H1 (cell line): ENCODE data around the gene ARHGEF40. TPM values are rescaled to one million over a fixed set of nuclear protein-coding genes. Genes with fewer than 3 reads are reported as not detected.

Experiments used
- CTCF ChIA-PET: fragments of 300-600 bp; sonication (Branson Sonifier 250); formaldehyde crosslinking; loops from one replicate; lab custom pipeline; 2021; ENCODE audit not compliant: partially characterized antibody; lab: Charles Lee
- POLR2A ChIA-PET: fragments of 300-600 bp; sonication (Branson Sonifier 250); formaldehyde crosslinking; loops from one replicate; lab custom pipeline; 2021; ENCODE audit warnings: inconsistent platforms; ENCODE audit not compliant: partially characterized antibody; lab: Charles Lee
- DNase-seq, 2 experiments: peaks; one replicate each; pipeline versions ENCODE4 v3.0.0 to v3.0.0-alpha.2; 2010 to 2022; ENCODE audit warnings: low spot score in 2 of 2, low read depth in 1 of 2, mixed read lengths in 1 of 2
- FAIRE-seq: peaks from 2 replicates; lab custom pipeline; 2011; peaks lifted over from hg19 to GRCh38; lab: Jason Lieb, UNC
- H2AFZ ChIP-seq: 2 replicates; pipeline ENCODE4 v1.8.1; 2012; ENCODE audit warnings: low read length, inconsistent platforms
- H2AK5ac ChIP-seq: 2 replicates; pipeline ENCODE4 v1.6.1; 2013; ENCODE audit warnings: low read depth, low read length
- H2BK120ac ChIP-seq: replicated peaks from 2 replicates; pipeline ENCODE3; 2013; ENCODE audit warnings: low read depth, low read length, inconsistent platforms
- H2BK12ac ChIP-seq: 2 replicates; pipeline ENCODE4 v1.6.1; 2013; ENCODE audit warnings: low read depth, low read length
- H2BK15ac ChIP-seq: 2 replicates; pipeline ENCODE4 v1.6.1; 2013; ENCODE audit warnings: low read length
- H2BK20ac ChIP-seq: 2 replicates; pipeline ENCODE4 v1.6.1; 2013; ENCODE audit warnings: low read length
- H2BK5ac ChIP-seq: 2 replicates; pipeline ENCODE4 v1.6.1; 2013; ENCODE audit warnings: low read depth, low read length
- H3K14ac ChIP-seq: 2 replicates; pipeline ENCODE4 v1.6.1; 2013; ENCODE audit warnings: inconsistent platforms; ENCODE audit not compliant: insufficient read length
- H3K18ac ChIP-seq: 2 replicates; pipeline ENCODE4 v1.6.1; 2013; ENCODE audit warnings: low read length; ENCODE audit errors: extremely low read depth
- H3K23ac ChIP-seq: 2 replicates; pipeline ENCODE4 v1.6.1; 2013; ENCODE audit warnings: inconsistent platforms; ENCODE audit not compliant: insufficient read length
- H3K23me2 ChIP-seq: 2 replicates; pipeline ENCODE4 v1.6.1; 2013; ENCODE audit warnings: low read depth, low read length
- H3K27ac ChIP-seq: 2 replicates; pipeline ENCODE4 v1.6.1; 2011; ENCODE audit warnings: low read depth, low read length, inconsistent platforms
- H3K27me3 ChIP-seq, 4 experiments: replicated peaks in 1 of 4; 1 replicate in 1 of 4; 2 replicates in 3 of 4; pipeline versions ENCODE4 v1.6.1 to v1.8.1; 2011 to 2013; ENCODE audit warnings: low read length in 3 of 4, mild to moderate bottlenecking in 3 of 4, inconsistent platforms in 2 of 4, mixed read lengths in 2 of 4, moderate library complexity in 1 of 4; ENCODE audit not compliant: control insufficient read depth in 3 of 4, insufficient read depth in 3 of 4; ENCODE audit errors: extremely low read depth in 1 of 4
- H3K36me3 ChIP-seq, 4 experiments: 2 replicates each; pipeline versions ENCODE4 v1.6.1 to v1.8.1; 2011 to 2013; ENCODE audit warnings: mild to moderate bottlenecking in 4 of 4, low read length in 3 of 4, moderate library complexity in 2 of 4, control low read depth in 1 of 4, inconsistent platforms in 1 of 4; ENCODE audit not compliant: insufficient read depth in 4 of 4, control insufficient read depth in 2 of 4
- H3K4ac ChIP-seq: replicated peaks from 2 replicates; pipeline ENCODE3; 2013; ENCODE audit warnings: low read length, low read depth, mixed read lengths, inconsistent platforms; ENCODE audit not compliant: insufficient read length
- H3K4me1 ChIP-seq, 4 experiments: replicated peaks in 1 of 4; 1 replicate in 1 of 4; 2 replicates in 3 of 4; pipeline versions ENCODE4 v1.6.1 to v1.8.1; 2011 to 2013; ENCODE audit warnings: low read length in 3 of 4, inconsistent platforms in 2 of 4, mixed read lengths in 1 of 4; ENCODE audit not compliant: insufficient read depth in 4 of 4, control insufficient read depth in 3 of 4
- H3K4me2 ChIP-seq, 2 experiments: 2 replicates each; pipeline versions ENCODE4 v1.6.1 to v1.8.1; 2011 to 2013; ENCODE audit warnings: low read depth in 2 of 2, low read length in 2 of 2, control low read depth in 1 of 2, inconsistent platforms in 1 of 2, mild to moderate bottlenecking in 1 of 2; ENCODE audit not compliant: insufficient read depth in 1 of 2
- H3K4me3 ChIP-seq, 4 experiments: fragments of 200-600, 300-600 bp in 1 of 4; sonication (generic), shearing (Covaris generic), sonication (Bioruptor Twin) in 1 of 4; 2 replicates each; pipeline versions ENCODE4 v1.5.1 to v1.8.1; 2011 to 2016; ENCODE audit warnings: low read length in 4 of 4, low read depth in 3 of 4, control low read depth in 2 of 4, inconsistent platforms in 2 of 4, mild to moderate bottlenecking in 2 of 4, mixed read lengths in 1 of 4, moderate library complexity in 1 of 4; ENCODE audit not compliant: insufficient read depth in 2 of 4; ENCODE audit errors: extremely low read depth in 1 of 4
- H3K56ac ChIP-seq: replicated peaks from 2 replicates; pipeline ENCODE3; 2013; ENCODE audit warnings: low read depth, mild to moderate bottlenecking, mixed read lengths, low read length, inconsistent platforms; ENCODE audit not compliant: insufficient read length
- H3K79me1 ChIP-seq: 2 replicates; pipeline ENCODE4 v1.6.1; 2013; ENCODE audit warnings: low read depth, low read length, control low read depth
- H3K79me2 ChIP-seq, 2 experiments: 2 replicates each; pipeline versions ENCODE4 v1.6.1 to v1.8.1; 2012 to 2013; ENCODE audit warnings: low read length in 2 of 2, mild to moderate bottlenecking in 2 of 2, inconsistent platforms in 1 of 2; ENCODE audit not compliant: insufficient read depth in 2 of 2, control insufficient read depth in 1 of 2
- H3K9ac ChIP-seq, 4 experiments: replicated peaks in 1 of 4; 1 replicate in 1 of 4; 2 replicates in 3 of 4; pipeline versions ENCODE4 v1.6.1 to v1.8.1; 2011 to 2013; ENCODE audit warnings: low read depth in 3 of 4, low read length in 3 of 4, control low read depth in 2 of 4, mild to moderate bottlenecking in 2 of 4, moderate library complexity in 2 of 4, inconsistent platforms in 1 of 4; ENCODE audit errors: extremely low read depth in 1 of 4
- H3K9me3 ChIP-seq, 2 experiments: 2 replicates each; pipeline versions ENCODE4 v1.6.1 to v1.8.1; 2012 to 2013; ENCODE audit warnings: mild to moderate bottlenecking in 2 of 2, moderate library complexity in 2 of 2, control low read depth in 1 of 2, inconsistent platforms in 1 of 2, low read depth in 1 of 2, low read length in 1 of 2, mixed read lengths in 1 of 2; ENCODE audit not compliant: insufficient read depth in 2 of 2
- H4K20me1 ChIP-seq, 2 experiments: replicated peaks in 1 of 2; 2 replicates each; pipeline versions ENCODE3 to v1.8.1; 2011 to 2013; ENCODE audit warnings: inconsistent platforms in 2 of 2, low read length in 2 of 2, mild to moderate bottlenecking in 1 of 2; ENCODE audit not compliant: insufficient read depth in 2 of 2, control insufficient read depth in 1 of 2
- H4K5ac ChIP-seq: 2 replicates; pipeline ENCODE4 v1.6.1; 2013; ENCODE audit warnings: low read length, low read depth, mixed read lengths, inconsistent platforms; ENCODE audit not compliant: insufficient read length
- H4K8ac ChIP-seq: 2 replicates; pipeline ENCODE4 v1.8.0; 2013; ENCODE audit warnings: mild to moderate bottlenecking, moderate library complexity, low read length, inconsistent platforms; ENCODE audit not compliant: insufficient read depth; ENCODE audit errors: extremely low read depth
- H4K91ac ChIP-seq: replicated peaks from 2 replicates; pipeline ENCODE3; 2013; ENCODE audit warnings: low read length, mixed read lengths, inconsistent platforms; ENCODE audit not compliant: insufficient read length
- ATF2 ChIP-seq: IDR thresholded peaks from 2 replicates; pipeline ENCODE4 v1.6.1; 2012; ENCODE audit warnings: low read length, inconsistent platforms
- BACH1 ChIP-seq: IDR thresholded peaks from 2 replicates; pipeline ENCODE4 v1.6.1; 2012; ENCODE audit warnings: low read length, improper control_type of control experiment
- CBX5 ChIP-seq: fragments of 300-800, 300-1000 bp; sonication (generic); IDR thresholded peaks from 2 replicates; pipeline ENCODE4 v1.7.1; 2016; ENCODE audit warnings: antibody characterized with exemption, low read length, low read depth
- CEBPB ChIP-seq: IDR thresholded peaks from 2 replicates; pipeline ENCODE4 v1.6.1; 2012; ENCODE audit warnings: low read depth, low read length
- JUND ChIP-seq: IDR thresholded peaks from 2 replicates; pipeline ENCODE4 v1.6.1; 2011; ENCODE audit warnings: mild to moderate bottlenecking, improper control_type of control experiment, low read length
- KDM5A ChIP-seq: fragments of 200-600 bp; IDR thresholded peaks from 2 replicates; pipeline ENCODE4 v1.7.1; 2012; ENCODE audit warnings: mild to moderate bottlenecking, low read length, inconsistent platforms, mixed read lengths
- MAFK ChIP-seq: IDR thresholded peaks from 2 replicates; pipeline ENCODE4 v1.6.1; 2012; ENCODE audit warnings: low read depth, mild to moderate bottlenecking, improper control_type of control experiment, low read length
- POLR2AphosphoS5 ChIP-seq: IDR thresholded peaks from 2 replicates; pipeline ENCODE4 v1.6.1; 2011; ENCODE audit warnings: low read depth, low read length
- RBBP5 ChIP-seq: IDR thresholded peaks from 2 replicates; pipeline ENCODE4 v1.7.1; 2012; ENCODE audit warnings: low read depth, mild to moderate bottlenecking, inconsistent platforms, low read length, moderate library complexity, borderline replicate concordance
- RXRA ChIP-seq: IDR thresholded peaks from 2 replicates; pipeline ENCODE4 v1.6.1; 2011; ENCODE audit warnings: low read depth, mild to moderate bottlenecking, low read length, moderate library complexity; ENCODE audit not compliant: insufficient read depth
- SP2 ChIP-seq: IDR thresholded peaks from 2 replicates; pipeline ENCODE4 v1.6.1; 2012; ENCODE audit warnings: mild to moderate bottlenecking, low read length, inconsistent platforms
- SRF ChIP-seq: IDR thresholded peaks from 2 replicates; pipeline ENCODE4 v1.6.1; 2011; ENCODE audit warnings: mild to moderate bottlenecking, low read depth, low read length, moderate library complexity
- TCF12 ChIP-seq: IDR thresholded peaks from 2 replicates; pipeline ENCODE4 v1.6.1; 2011; ENCODE audit warnings: low read depth, mild to moderate bottlenecking, low read length
- WGBS, 2 experiments: shearing (Covaris generic) in 1 of 2; methylation state at CpG; one replicate each; pipeline versions ENCODE4 v1.1.6 to v1.1.7; 2013 to 2015; ENCODE audit warnings: low lambda C conversion rate in 2 of 2, mixed read lengths in 2 of 2, inconsistent platforms in 1 of 2, low coverage in 1 of 2, missing lambda C conversion rate in 1 of 2; ENCODE audit not compliant: insufficient replicate concordance in 2 of 2, insufficient coverage in 1 of 2, insufficient read length in 1 of 2; ENCODE audit errors: extremely low coverage in 1 of 2, missing lambda C conversion rate in 1 of 2; 5-methylcytosine and 5-hydroxymethylcytosine counted together
- polyA plus RNA-seq, 7 experiments: library from polyadenylated mRNA; depleted of rRNA in 3 of 7; stranded (reverse) in 5 of 7; unstranded in 2 of 7; fragments of >200 nt in 5 of 7; fragments of 200-250 nt in 2 of 7; gene quantifications; 1 replicate in 5 of 7; 2 replicates in 1 of 7; 4 replicates in 1 of 7; pipeline versions ENCODE4 v1.2.1 to v1.2.3, GENCODE V29; 2011 to 2013; ENCODE audit warnings: missing spikeins in 2 of 7, mixed read lengths in 2 of 7
- total RNA-seq: library from RNA; stranded (reverse); fragmentation: NEBNext Ultra II Directional; extraction: Animal tissue kit (Norgen Biotek cat#: 25700); gene quantifications from 2 replicates; pipeline ENCODE4 v1.2.1, GENCODE V29; 2021

Gene ARHGEF40
- total and polyA plus RNA-seq, 2 of the 8 experiments (the other 6 are each of a cell fraction or from before 2014, with no cell fraction given) = 53.1 to 101 TPM

DNA sequence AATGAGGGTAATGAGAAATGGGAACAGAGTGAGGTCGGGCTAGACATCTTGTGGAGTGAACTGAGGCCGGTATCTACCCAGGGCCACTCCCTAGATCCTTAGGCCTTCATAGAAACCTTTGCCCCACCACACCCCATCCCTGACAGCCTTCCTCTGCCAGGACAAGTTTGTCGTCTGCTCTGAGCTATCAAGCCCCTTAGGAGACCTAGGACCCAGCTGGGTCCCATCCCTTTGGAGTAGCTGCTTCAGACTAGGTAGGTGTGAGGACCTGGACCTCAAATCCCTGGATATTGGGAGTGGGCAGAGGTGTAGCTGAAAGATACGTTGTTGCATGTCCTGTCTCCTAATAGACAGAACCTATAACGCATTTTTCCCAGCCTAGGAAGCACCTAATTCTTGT is 30.8 kb downstream of the ARHGEF40 start, which contains the start of gene TMEM253:
Gene TMEM253, plus strand, starts transcription at position 136 of the 400 bp plus-strand sequence. CDS start 278 bp downstream, outside the sequence.
- POLR2A ChIA-PET = interaction anchor here (0.6 to 7.2 kb wide), 5 partner anchors 7 to 98 kb away, joined by 3 to 121 read pairs (median 64); partner anchors contain the start of gene ARHGEF40
- DNase-seq (no peak), FAIRE-seq (no peak)
- Histone ChIP-seq H3K56ac (no peak within 1 kb of the TSS), H3K79me2 (peaks cover 4 to 48% of the 10 kb centered on the region in 2 experiments), H2BK12ac (no peak within 1 kb of the TSS), H3K4ac (no peak within 1 kb of the TSS), H2BK20ac (no peak within 1 kb of the TSS), H2BK5ac (0 out of 2 replicates have a peak within 1 kb of the TSS, but pooled peaks have one; percentile 1), H2AK5ac (no peak within 1 kb of the TSS), H3K4me2 (peak within 1 kb of the TSS; percentile 88 to 90; a peak in 3 of 4 replicates), H3K4me3 (peak within 1 kb of the TSS in 1 of 4 experiments; percentile 78; a peak in 1 of 8 replicates), H3K27ac (no peak within 1 kb of the TSS), H4K91ac (peak within 1 kb of the TSS; percentile 67), H2BK120ac (no peak within 1 kb of the TSS), H3K79me1 (no peaks in the 10 kb centered on the region; the same call in 1 of the 2 replicates), H3K36me3 (no peaks in the 10 kb centered on the region), H2BK15ac (peak within 1 kb of the TSS; percentile 10; the same call in 1 of the 2 replicates), H3K23me2 (peaks cover 13% of the 10 kb centered on the region), H3K18ac (no peak within 1 kb of the TSS), H3K9me3 (no peaks in the 10 kb centered on the region), H3K9ac (no peak within 1 kb of the TSS), H3K23ac (no peak within 1 kb of the TSS), H4K8ac (no peak within 1 kb of the TSS; the same call in 1 of the 2 replicates), H3K14ac (no peak within 1 kb of the TSS), H3K27me3 (no peaks in the 10 kb centered on the region), H2AFZ (no peak within 1 kb of the TSS), H3K4me1 (peaks cover 7 to 26% (median 9%) of the 10 kb centered on the region in 4 experiments; a peak in 6 of 7 replicates), H4K20me1 (no peaks in the 10 kb centered on the region), H4K5ac (no peak within 1 kb of the TSS)
- CTCF ChIA-PET = interaction anchor here (0.5 to 11.0 kb wide), 11 partner anchors 7 to 109 kb away, joined by 3 to 239 read pairs (median 27); partner anchors contain the start of gene ARHGEF40
- 94% methylated on average over 5 of the region's 5 CpGs; no CpG with 5 or more reads in 1 of the 2 experiments for WGBS, 2 experiments
- TF ChIP-seq RXRA (no peak), MAFK (no peak), TCF12 (no peak), POLR2AphosphoS5 (no peak), RBBP5 (no peak), JUND (no peak), SP2 (no peak), BACH1 (no peak), ATF2 (no peak), SRF (no peak), CBX5 (no peak), CEBPB (no peak), KDM5A (no peak)
